K562 (cell line): ENCODE results near the gene MMP15. TPM values are rescaled to one million over a fixed set of nuclear protein-coding genes. Genes with fewer than 3 reads are reported as not detected.
A peak's percentile ranks its signal among the peaks of the same experiment; 100 is the strongest.

Experiments
- CBX5 ChIP-seq: IDR thresholded peaks from 2 replicates; pipeline ENCODE4 v1.6.1; 2014; ENCODE audit warnings: low read depth, borderline replicate concordance
- HDAC1 ChIP-seq, 2 experiments: fragments of 450-650 bp; IDR thresholded peaks; 2 replicates each; pipeline ENCODE4 v1.6.1; 2016 to 2017; ENCODE audit warnings: inconsistent platforms in 1 of 2, mild to moderate bottlenecking in 1 of 2, moderate library complexity in 1 of 2
- HNRNPK ChIP-seq: fragments of 200-400 bp; formaldehyde crosslinking; IDR thresholded peaks from one replicate; pipeline ENCODE4 v1.6.1; 2018; ENCODE audit warnings: mild to moderate bottlenecking, low read depth, low read length; ENCODE audit not compliant: poor library complexity, severe bottlenecking
- HNRNPL ChIP-seq: fragments of 200-400 bp; formaldehyde crosslinking; IDR thresholded peaks from 2 replicates; pipeline ENCODE4 v1.6.1; 2017; ENCODE audit warnings: low read depth, mild to moderate bottlenecking, low read length
- LARP7 ChIP-seq: fragments of 450-650 bp; IDR thresholded peaks from 2 replicates; pipeline ENCODE4 v1.6.1; 2016
- MYC ChIP-seq, 2 experiments: fragments of 250-450 bp in 1 of 2; sonication (Bioruptor Pico) in 1 of 2; IDR thresholded peaks; 2 replicates each; pipeline versions ENCODE4 v1.5.1 to v1.6.1; 2012 to 2021; ENCODE audit warnings: low read depth in 2 of 2, borderline replicate concordance in 1 of 2, improper control_type of control experiment in 1 of 2, low read length in 1 of 2, mild to moderate bottlenecking in 1 of 2, moderate library complexity in 1 of 2
- NONO ChIP-seq, 2 experiments: fragments of 200-400 bp in 1 of 2; fragments of 450-650 bp in 1 of 2; formaldehyde crosslinking in 1 of 2; IDR thresholded peaks; 2 replicates each; pipeline ENCODE4 v1.6.1; 2017; ENCODE audit warnings: low read depth in 2 of 2, mild to moderate bottlenecking in 2 of 2, moderate library complexity in 2 of 2, low read length in 1 of 2
- PHF21A ChIP-seq: fragments of 450-650 bp; IDR thresholded peaks from 2 replicates; pipeline ENCODE4 v1.6.1; 2017; ENCODE audit warnings: low read depth, borderline replicate concordance
- RAD21 ChIP-seq, 2 experiments: fragments of 250-450 bp in 1 of 2; fragments of 450-650 bp in 1 of 2; sonication (Bioruptor Pico) in 1 of 2; formaldehyde crosslinking in 1 of 2; IDR thresholded peaks in 1 of 2; conservative IDR thresholded peaks in 1 of 2; 2 replicates each; pipeline versions ENCODE4 v1.4.0 to v1.8.0; 2020 to 2022; ENCODE audit warnings: mild to moderate bottlenecking in 2 of 2, moderate library complexity in 1 of 2
- ZEB2 ChIP-seq: fragments of 450-650 bp; IDR thresholded peaks from 2 replicates; pipeline ENCODE4 v1.6.1; 2016
- ZFP91 ChIP-seq: sonication (generic); formaldehyde crosslinking; IDR thresholded peaks from 2 replicates; pipeline ENCODE4 v1.8.0; 2022; ENCODE audit warnings: mild to moderate bottlenecking, missing genetic modification reagents
- ZNF384 ChIP-seq: IDR thresholded peaks from 2 replicates; pipeline ENCODE4 v1.6.1; 2012; ENCODE audit warnings: low read depth, low read length, improper control_type of control experiment
- polyA plus RNA-seq, 8 experiments: library from polyadenylated mRNA; depleted of rRNA in 4 of 8; stranded (reverse) in 5 of 8; unstranded in 3 of 8; fragments of >200 nt; fragmentation: Nextera tagmentation in 2 of 8; fragmentation: Illumina TruSeq in 1 of 8; extraction: Ambion mirVana in 2 of 8; extraction: Trizol in 1 of 8; gene quantifications; 2 replicates each; pipeline versions ENCODE4 v1.2.1 to v1.2.3, GENCODE V29; 2011 to 2014; ENCODE audit warnings: inconsistent platforms in 1 of 8, missing spikeins in 1 of 8
- total RNA-seq, 7 experiments: library from RNA; depleted of rRNA in 6 of 7; stranded (reverse); fragments of >200 nt in 6 of 7; fragmentation: Illumina TruSeq in 2 of 7; extraction: Trizol in 2 of 7; gene quantifications; 2 replicates each; pipeline versions ENCODE4 v1.2.1 to v1.2.3, GENCODE V29; 2011 to 2021; ENCODE audit warnings: low replicate concordance in 1 of 7
- TF ChIP-seq, protein P1 (sequence below): sonication (generic); formaldehyde crosslinking; IDR thresholded peaks from 2 replicates; pipeline ENCODE4 v1.8.1; 2022; ENCODE audit warnings: missing genetic modification reagents
- TF ChIP-seq, protein P2 (sequence below): fragments of 250-450 bp; sonication (Bioruptor Pico); IDR thresholded peaks from 2 replicates; pipeline ENCODE4 v1.4.0; 2020; ENCODE audit warnings: borderline replicate concordance
- TF ChIP-seq, protein P3 (sequence below): fragments of 250-450 bp; sonication (Bioruptor Pico); IDR thresholded peaks from 2 replicates; pipeline ENCODE4 v1.5.0; 2020; ENCODE audit warnings: mild to moderate bottlenecking, borderline replicate concordance

Gene MMP15
- total and polyA plus RNA-seq, 9 of the 15 experiments (the other 6 are each of a cell fraction or from before 2014, with no cell fraction given) = 0.01 to 20.4 (median 5.5) TPM

DNA sequence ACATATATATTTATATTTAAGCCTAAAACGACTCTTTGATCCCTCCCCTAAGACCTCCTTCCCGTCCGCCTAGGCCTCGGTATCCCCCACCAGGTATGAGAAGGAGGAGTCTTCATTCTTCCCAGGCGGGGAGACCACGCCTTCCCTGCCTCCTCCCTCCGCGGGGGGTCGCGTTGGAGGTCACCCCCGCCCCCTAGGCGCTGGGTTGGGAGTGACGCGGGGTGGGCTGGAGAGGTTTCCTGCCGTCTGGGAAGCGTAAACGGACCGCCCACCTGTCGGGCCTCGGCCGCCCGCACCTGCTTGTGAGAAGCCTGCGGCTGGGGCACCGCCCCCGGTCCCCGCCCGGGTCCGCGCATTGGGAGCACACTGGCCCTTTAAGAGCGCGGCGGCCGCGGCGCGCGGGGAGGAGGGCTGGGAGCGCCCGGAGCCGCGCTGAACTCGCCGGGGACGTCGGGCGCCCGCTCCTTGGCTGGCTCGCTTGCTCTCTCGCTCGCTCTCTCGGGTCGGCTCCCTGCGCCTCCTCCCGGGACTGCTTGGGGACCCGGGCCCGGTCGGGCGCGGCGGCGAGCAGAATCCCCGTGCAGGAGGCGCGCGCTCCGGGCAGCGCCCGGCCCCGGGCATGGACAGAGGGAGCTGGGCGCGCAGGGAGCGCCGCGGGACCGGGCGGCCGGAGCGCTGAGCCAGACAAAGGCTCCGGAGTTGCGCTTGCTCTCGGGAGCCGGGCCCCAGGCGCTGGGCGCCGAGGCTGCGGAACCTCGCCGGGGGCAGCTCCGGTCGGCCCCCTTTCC, at the start of gene MMP15 (continued):
- no peak for TF ChIP-seq CBX5
- TF ChIP-seq LARP7 = no peak
- TF ChIP-seq, protein P1, sequence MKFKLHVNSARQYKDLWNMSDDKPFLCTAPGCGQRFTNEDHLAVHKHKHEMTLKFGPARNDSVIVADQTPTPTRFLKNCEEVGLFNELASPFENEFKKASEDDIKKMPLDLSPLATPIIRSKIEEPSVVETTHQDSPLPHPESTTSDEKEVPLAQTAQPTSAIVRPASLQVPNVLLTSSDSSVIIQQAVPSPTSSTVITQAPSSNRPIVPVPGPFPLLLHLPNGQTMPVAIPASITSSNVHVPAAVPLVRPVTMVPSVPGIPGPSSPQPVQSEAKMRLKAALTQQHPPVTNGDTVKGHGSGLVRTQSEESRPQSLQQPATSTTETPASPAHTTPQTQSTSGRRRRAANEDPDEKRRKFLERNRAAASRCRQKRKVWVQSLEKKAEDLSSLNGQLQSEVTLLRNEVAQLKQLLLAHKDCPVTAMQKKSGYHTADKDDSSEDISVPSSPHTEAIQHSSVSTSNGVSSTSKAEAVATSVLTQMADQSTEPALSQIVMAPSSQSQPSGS (CRISPR knock-in tag) = 0 out of 2 replicates have a peak, but pooled peaks have one; percentile 37
- peak; percentile 41 for TF ChIP-seq HNRNPL
- TF ChIP-seq RAD21 (CRISPR knock-in tag; conservative IDR thresholded peaks at IDR 0.05 in 1 of 2, IDR thresholded peaks at IDR 0.05 in 1 of 2) = no peak
- TF ChIP-seq MYC (IDR thresholded peaks at IDR 0.05; ENCODE audit: low read depth, low read length) = peak; percentile 14; the same call in 1 of the 2 replicates
- TF ChIP-seq MYC (CRISPR knock-in tag; IDR thresholded peaks at IDR 0.05; ENCODE audit: borderline replicate concordance, low read depth) = no peak
- peak; percentile 26; the same call in 1 of the 2 replicates for TF ChIP-seq ZEB2
- TF ChIP-seq ZNF384 = 0 out of 2 replicates have a peak, but pooled peaks have one; percentile 3
- no peak for TF ChIP-seq PHF21A
- TF ChIP-seq HNRNPK = no peak
- TF ChIP-seq HDAC1 (IDR thresholded peaks at IDR 0.05) = peak in 1 of 2 experiments; percentile 22; a peak in 2 of 4 replicates
- TF ChIP-seq NONO (IDR thresholded peaks at IDR 0.05; ENCODE audit: low read depth in 2 of 2, low read length in 1 of 2) = peak in 1 of 2 experiments; percentile 52; a peak in 1 of 4 replicates
- TF ChIP-seq, protein P2, sequence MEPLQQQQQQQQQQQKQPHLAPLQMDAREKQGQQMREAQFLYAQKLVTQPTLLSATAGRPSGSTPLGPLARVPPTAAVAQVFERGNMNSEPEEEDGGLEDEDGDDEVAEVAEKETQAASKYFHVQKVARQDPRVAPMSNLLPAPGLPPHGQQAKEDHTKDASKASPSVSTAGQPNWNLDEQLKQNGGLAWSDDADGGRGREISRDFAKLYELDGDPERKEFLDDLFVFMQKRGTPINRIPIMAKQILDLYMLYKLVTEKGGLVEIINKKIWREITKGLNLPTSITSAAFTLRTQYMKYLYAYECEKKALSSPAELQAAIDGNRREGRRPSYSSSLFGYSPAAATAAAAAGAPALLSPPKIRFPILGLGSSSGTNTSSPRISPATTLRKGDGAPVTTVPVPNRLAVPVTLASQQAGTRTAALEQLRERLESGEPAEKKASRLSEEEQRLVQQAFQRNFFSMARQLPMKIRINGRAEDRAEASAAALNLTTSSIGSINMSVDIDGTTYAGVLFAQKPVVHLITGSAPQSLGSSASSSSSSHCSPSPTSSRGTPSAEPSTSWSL (CRISPR knock-in tag) = no peak
- peak; percentile 98 for TF ChIP-seq ZFP91 (CRISPR knock-in tag)
- TF ChIP-seq, protein P3, sequence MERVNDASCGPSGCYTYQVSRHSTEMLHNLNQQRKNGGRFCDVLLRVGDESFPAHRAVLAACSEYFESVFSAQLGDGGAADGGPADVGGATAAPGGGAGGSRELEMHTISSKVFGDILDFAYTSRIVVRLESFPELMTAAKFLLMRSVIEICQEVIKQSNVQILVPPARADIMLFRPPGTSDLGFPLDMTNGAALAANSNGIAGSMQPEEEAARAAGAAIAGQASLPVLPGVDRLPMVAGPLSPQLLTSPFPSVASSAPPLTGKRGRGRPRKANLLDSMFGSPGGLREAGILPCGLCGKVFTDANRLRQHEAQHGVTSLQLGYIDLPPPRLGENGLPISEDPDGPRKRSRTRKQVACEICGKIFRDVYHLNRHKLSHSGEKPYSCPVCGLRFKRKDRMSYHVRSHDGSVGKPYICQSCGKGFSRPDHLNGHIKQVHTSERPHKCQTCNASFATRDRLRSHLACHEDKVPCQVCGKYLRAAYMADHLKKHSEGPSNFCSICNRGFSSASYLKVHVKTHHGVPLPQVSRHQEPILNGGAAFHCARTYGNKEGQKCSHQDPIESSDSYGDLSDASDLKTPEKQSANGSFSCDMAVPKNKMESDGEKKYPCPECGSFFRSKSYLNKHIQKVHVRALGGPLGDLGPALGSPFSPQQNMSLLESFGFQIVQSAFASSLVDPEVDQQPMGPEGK (CRISPR knock-in tag) = no peak
